NCI-H446 (cell line): ENCODE data around the gene WNT4.

Source experiments
- DNase-seq, 2 experiments: peaks; one replicate each; lab custom pipeline; 2025; lab: John Stamatoyannopoulos, UW

The WNT4 gene

GRCh38 chr1:22143065-22144033 is at the start of gene WNT4:
Gene WNT4, minus strand, starts transcription at chr1:22143097. Its CDS starts 175 bp downstream, at chr1:22142922.
- DNase-seq = peak in 1 of 2 experiments; percentile 25

- no peak for DNase-seq
Measured at GRCh38 chr1:22190731-22191130, 47.8 kb upstream of the WNT4 start.

GRCh38 chr1:22190251-22190650 is 47.4 kb upstream of the WNT4 start:
- no peak for DNase-seq

GRCh38 chr1:22189619-22190018 is 46.7 kb upstream of the WNT4 start:
- no peak for DNase-seq

GRCh38 chr1:22188914-22189313 is 46.0 kb upstream of the WNT4 start:
- DNase-seq = no peak

GRCh38 chr1:22188436-22188835 is 45.5 kb upstream of the WNT4 start:
- no peak for DNase-seq

GRCh38 chr1:22186311-22186710 is 43.4 kb upstream of the WNT4 start:
- DNase-seq = no peak

GRCh38 chr1:22184892-22185612 is 42.2 kb upstream of the WNT4 start:
- peak; percentile 41 to 47 for DNase-seq

- no peak for DNase-seq
Measured at GRCh38 chr1:22184454-22184853, 41.6 kb upstream of the WNT4 start.

GRCh38 chr1:22182715-22183114 is 39.8 kb upstream of the WNT4 start:
- no peak for DNase-seq

- no peak for DNase-seq
Measured at GRCh38 chr1:22179197-22179803, 36.4 kb upstream of the WNT4 start.

GRCh38 chr1:22177354-22178003 is 34.6 kb upstream of the WNT4 start:
- no peak for DNase-seq

GRCh38 chr1:22176258-22176657 is 33.4 kb upstream of the WNT4 start:
- DNase-seq = no peak

- no peak for DNase-seq
Measured at GRCh38 chr1:22174446-22175220, 31.7 kb upstream of the WNT4 start.

GRCh38 chr1:22171951-22172715 is 29.2 kb upstream of the WNT4 start:
- no peak for DNase-seq

- no peak for DNase-seq
Measured at GRCh38 chr1:22169816-22170215, 26.9 kb upstream of the WNT4 start.

GRCh38 chr1:22168412-22168973 is 25.6 kb upstream of the WNT4 start:
- DNase-seq = no peak

- no peak for DNase-seq
Measured at GRCh38 chr1:22166439-22166838, 23.5 kb upstream of the WNT4 start.

- no peak for DNase-seq
Measured at GRCh38 chr1:22164841-22165808, 22.2 kb upstream of the WNT4 start.
